ENCODE measurements around the gene TBC1D22A. TPM values are rescaled to one million over a fixed set of nuclear protein-coding genes. Genes with fewer than 3 reads are reported as not detected.

The TBC1D22A gene
- total RNA-seq, 1 experiment from 2014 or later = 26.0 TPM

DNA sequence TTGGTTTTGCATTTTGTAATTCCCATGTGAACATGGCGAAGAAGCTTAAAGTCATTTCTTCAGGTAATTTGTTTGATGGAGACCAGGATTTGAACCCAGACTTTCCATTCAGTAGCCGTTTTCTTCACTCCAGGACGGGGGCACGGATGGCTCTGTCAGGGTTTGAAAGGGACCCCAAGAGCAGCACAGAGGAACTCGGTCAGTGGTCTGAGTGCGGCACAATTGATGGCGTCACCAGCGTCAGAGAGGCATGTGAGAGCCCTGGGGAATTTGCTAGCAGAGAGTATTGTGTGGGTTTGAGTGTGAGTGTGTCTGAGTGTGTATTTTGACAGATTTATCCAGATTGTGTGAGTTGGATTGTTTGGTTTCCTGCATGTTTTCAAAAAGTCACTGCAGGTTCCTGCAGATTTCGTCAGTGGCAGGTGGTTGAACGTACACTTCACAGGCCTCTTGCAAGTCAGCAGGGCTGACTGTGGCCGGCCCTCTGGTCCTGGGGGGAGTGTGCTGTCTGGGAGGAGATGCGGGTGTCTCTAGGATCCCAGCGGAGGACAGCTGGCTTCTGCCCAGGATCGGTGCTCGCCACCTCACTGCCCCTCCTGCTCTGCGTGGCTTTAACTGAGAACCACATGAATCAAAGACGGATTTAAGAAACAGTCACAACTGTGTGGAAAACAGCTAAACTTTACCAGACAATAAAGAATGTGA is 199.3 kb downstream of the TBC1D22A start:
- Mint-ChIP-seq H3K27me3 (ENCODE audit: insufficient read depth, unreplicated experiment) (no peaks in the 10 kb centered on the region), H3K4me3 (ENCODE audit: unreplicated experiment) (no peak overlapping the region), H3K4me1 (ENCODE audit: insufficient read depth, unreplicated experiment) (no peaks in the 10 kb centered on the region), H3K27ac (ENCODE audit: low read depth, unreplicated experiment) (no peak overlapping the region), H3K36me3 (ENCODE audit: insufficient read depth, unreplicated experiment) (peaks cover 12% of the 10 kb centered on the region), H3K9me3 (ENCODE audit: unreplicated experiment) (no peaks in the 10 kb centered on the region)
- TF ChIP-seq, protein P1, sequence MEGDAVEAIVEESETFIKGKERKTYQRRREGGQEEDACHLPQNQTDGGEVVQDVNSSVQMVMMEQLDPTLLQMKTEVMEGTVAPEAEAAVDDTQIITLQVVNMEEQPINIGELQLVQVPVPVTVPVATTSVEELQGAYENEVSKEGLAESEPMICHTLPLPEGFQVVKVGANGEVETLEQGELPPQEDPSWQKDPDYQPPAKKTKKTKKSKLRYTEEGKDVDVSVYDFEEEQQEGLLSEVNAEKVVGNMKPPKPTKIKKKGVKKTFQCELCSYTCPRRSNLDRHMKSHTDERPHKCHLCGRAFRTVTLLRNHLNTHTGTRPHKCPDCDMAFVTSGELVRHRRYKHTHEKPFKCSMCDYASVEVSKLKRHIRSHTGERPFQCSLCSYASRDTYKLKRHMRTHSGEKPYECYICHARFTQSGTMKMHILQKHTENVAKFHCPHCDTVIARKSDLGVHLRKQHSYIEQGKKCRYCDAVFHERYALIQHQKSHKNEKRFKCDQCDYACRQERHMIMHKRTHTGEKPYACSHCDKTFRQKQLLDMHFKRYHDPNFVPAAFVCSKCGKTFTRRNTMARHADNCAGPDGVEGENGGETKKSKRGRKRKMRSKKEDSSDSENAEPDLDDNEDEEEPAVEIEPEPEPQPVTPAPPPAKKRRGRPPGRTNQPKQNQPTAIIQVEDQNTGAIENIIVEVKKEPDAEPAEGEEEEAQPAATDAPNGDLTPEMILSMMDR (IDR thresholded peaks at IDR 0.05; ENCODE audit: unreplicated experiment) = no peak
- intact Hi-C loops (cut with micrococcal nuclease) = no loop called here
- POLR2A ChIA-PET = interaction anchor here (0.6 kb wide), 1 partner anchor 24 kb away, joined by 3 read pairs; no protein-coding TSS in a partner anchor
- BruUV-seq (replicated peaks) = no TSS peak
- CTCF ChIA-PET = interaction anchor here (0.7 kb wide), 1 partner anchor 386 kb away, joined by 5 read pairs; no protein-coding TSS in a partner anchor
- no peak for DNase-seq (ENCODE audit: unreplicated experiment)

DNA sequence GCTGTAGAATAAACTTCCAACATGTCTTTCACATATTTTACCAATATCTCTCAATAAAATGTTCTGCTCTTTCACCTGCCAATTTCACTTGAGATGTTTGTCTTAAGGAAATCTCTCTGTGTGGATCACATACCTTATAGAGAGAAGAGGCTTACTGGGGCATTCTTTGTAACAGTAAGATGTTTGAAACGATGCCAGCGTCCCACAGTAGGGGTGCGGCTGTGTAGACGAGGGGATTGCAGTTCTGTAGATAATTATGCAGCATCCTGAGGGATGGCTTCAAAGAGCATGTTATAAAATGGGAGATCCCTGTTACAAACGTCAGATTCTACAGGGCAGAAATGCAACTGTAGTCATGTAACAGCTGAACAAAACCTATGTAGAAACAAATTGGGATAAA is 200.0 kb downstream of the TBC1D22A start:
- H3K27ac Mint-ChIP-seq (ENCODE audit: low read depth, unreplicated experiment) = no peak overlapping the region
- no peaks in the 10 kb centered on the region for H3K9me3 Mint-ChIP-seq (ENCODE audit: unreplicated experiment)
- H3K27me3 Mint-ChIP-seq (ENCODE audit: insufficient read depth, unreplicated experiment) = no peaks in the 10 kb centered on the region
- DNase-seq (ENCODE audit: unreplicated experiment) = no peak
- intact Hi-C loops (cut with micrococcal nuclease) = no loop called here
- ChIA-PET CTCF (interaction anchor here (0.7 kb wide), 2 partner anchors 38 to 386 kb away, joined by 5 read pairs; no protein-coding TSS in a partner anchor), POLR2A (no interaction called here)
- H3K4me1 Mint-ChIP-seq (ENCODE audit: insufficient read depth, unreplicated experiment) = no peaks in the 10 kb centered on the region
- no TSS peak for BruUV-seq (replicated peaks)
- H3K36me3 Mint-ChIP-seq (ENCODE audit: insufficient read depth, unreplicated experiment) = peaks cover 12% of the 10 kb centered on the region
- TF ChIP-seq, protein P1 (IDR thresholded peaks at IDR 0.05; ENCODE audit: unreplicated experiment) = no peak
- no peak overlapping the region for H3K4me3 Mint-ChIP-seq (ENCODE audit: unreplicated experiment)

DNA sequence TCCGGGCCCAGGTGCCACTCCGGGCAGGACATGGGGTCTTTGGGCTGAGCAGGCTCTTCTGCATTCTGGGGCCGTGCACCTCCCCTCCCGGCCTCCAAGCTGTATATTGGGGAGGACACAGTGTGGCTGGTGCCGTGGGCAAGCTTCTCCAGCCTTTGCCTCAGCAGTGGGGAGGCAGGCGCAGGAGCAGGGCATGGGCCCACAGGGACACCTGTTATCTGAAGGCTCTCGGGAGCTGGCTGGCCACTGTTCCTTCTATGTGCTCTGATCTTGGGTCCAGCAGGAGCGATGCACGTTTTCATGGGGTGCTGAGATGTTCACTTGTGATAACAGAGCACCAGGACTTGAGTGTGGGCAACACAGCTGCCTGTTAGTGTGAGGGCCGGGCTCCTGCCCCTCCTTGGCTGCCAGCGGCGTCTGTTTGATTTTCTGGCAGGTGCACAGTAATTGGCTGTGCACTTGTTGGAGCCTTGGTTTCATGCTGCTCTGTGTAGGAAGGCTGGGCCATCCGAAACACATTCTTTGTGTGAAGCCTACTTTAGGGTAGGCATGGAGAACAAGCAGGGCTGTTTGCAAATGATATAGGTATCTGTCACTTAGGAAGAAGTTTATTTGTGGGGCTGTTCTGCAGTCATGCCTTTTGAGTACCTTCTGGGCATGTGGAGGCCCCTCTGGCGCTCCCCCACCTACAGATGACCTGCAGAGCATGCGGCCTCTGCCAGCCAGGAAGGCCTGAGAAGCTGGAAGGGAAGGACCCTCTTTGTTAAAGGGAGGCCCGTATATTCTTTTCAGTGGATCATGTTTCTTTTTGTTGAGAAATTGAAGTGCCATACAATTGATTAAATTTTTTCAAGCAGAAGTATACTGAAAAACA is 201.5 kb downstream of the TBC1D22A start:
- CTCF ChIA-PET = no interaction called here
- Mint-ChIP-seq H3K36me3 (ENCODE audit: insufficient read depth, unreplicated experiment) (peaks cover 8% of the 10 kb centered on the region), H3K27me3 (ENCODE audit: insufficient read depth, unreplicated experiment) (no peaks in the 10 kb centered on the region), H3K4me3 (ENCODE audit: unreplicated experiment) (no peak overlapping the region), H3K4me1 (ENCODE audit: insufficient read depth, unreplicated experiment) (no peaks in the 10 kb centered on the region), H3K27ac (ENCODE audit: low read depth, unreplicated experiment) (no peak overlapping the region), H3K9me3 (ENCODE audit: unreplicated experiment) (no peaks in the 10 kb centered on the region)
- intact Hi-C loops (cut with micrococcal nuclease) = no loop called here
- TF ChIP-seq, protein P1 (IDR thresholded peaks at IDR 0.05; ENCODE audit: unreplicated experiment) = no peak
- no peak for DNase-seq (ENCODE audit: unreplicated experiment)
- POLR2A ChIA-PET = interaction anchor here (0.6 kb wide), 1 partner anchor 228 kb away, joined by 4 read pairs; no protein-coding TSS in a partner anchor
- BruUV-seq (replicated peaks) = no TSS peak
